Activated naive CD4-positive, alpha-beta T cell (primary cell): ENCODE measurements around the gene INPP5A.

Experiments
- DNase-seq, 4 experiments: peaks; one replicate each; lab custom pipeline; 2025; lab: John Stamatoyannopoulos, UW

The INPP5A gene

GRCh38 chr10:132722394-132723329, 185.1 kb downstream of the INPP5A start:
- no peak for DNase-seq

- no peak for DNase-seq
These were observed 185.9 kb downstream of the INPP5A start for GRCh38 chr10:132723330-132723970.

GRCh38 chr10:132724446-132724845, 186.9 kb downstream of the INPP5A start:
- DNase-seq, result no peak

- no peak for DNase-seq
These were observed 187.6 kb downstream of the INPP5A start for GRCh38 chr10:132725202-132725601.

- DNase-seq, result no peak
These were observed 188.6 kb downstream of the INPP5A start for GRCh38 chr10:132726194-132726593.

GRCh38 chr10:132726951-132727350, 189.4 kb downstream of the INPP5A start:
- DNase-seq, result no peak

GRCh38 chr10:132727411-132727810, 189.8 kb downstream of the INPP5A start:
- DNase-seq, result no peak

GRCh38 chr10:132728321-132728720, 190.7 kb downstream of the INPP5A start:
- DNase-seq, result no peak

- DNase-seq, result no peak
These were observed 191.2 kb downstream of the INPP5A start for GRCh38 chr10:132728741-132729140.

GRCh38 chr10:132729810-132730572, 192.4 kb downstream of the INPP5A start:
- no peak for DNase-seq

GRCh38 chr10:132730573-132730953, 193.0 kb downstream of the INPP5A start:
- DNase-seq, result no peak

GRCh38 chr10:132732518-132732917, 194.9 kb downstream of the INPP5A start:
- no peak for DNase-seq

- no peak for DNase-seq
These were observed 196.3 kb downstream of the INPP5A start for GRCh38 chr10:132733926-132734325.

- DNase-seq, result no peak
These were observed 197.8 kb downstream of the INPP5A start for GRCh38 chr10:132735341-132735775.

GRCh38 chr10:132735923-132736391, 198.4 kb downstream of the INPP5A start:
- DNase-seq, result no peak

GRCh38 chr10:132737390-132738048, 199.9 kb downstream of the INPP5A start:
- no peak for DNase-seq

- DNase-seq, result no peak
These were observed 201.1 kb downstream of the INPP5A start for GRCh38 chr10:132738454-132739224.

GRCh38 chr10:132739225-132739613, 201.6 kb downstream of the INPP5A start:
- no peak for DNase-seq

- no peak for DNase-seq
These were observed 203.0 kb downstream of the INPP5A start for GRCh38 chr10:132740588-132740987.

- DNase-seq, result no peak
These were observed 204.7 kb downstream of the INPP5A start for GRCh38 chr10:132742167-132742836.

GRCh38 chr10:132742837-132743194, 205.2 kb downstream of the INPP5A start:
- no peak for DNase-seq
